ENCODE results near the gene HSP90AB1.
A peak's percentile ranks its signal among the peaks of the same experiment; 100 is the strongest.

Gene HSP90AB1

DNA sequence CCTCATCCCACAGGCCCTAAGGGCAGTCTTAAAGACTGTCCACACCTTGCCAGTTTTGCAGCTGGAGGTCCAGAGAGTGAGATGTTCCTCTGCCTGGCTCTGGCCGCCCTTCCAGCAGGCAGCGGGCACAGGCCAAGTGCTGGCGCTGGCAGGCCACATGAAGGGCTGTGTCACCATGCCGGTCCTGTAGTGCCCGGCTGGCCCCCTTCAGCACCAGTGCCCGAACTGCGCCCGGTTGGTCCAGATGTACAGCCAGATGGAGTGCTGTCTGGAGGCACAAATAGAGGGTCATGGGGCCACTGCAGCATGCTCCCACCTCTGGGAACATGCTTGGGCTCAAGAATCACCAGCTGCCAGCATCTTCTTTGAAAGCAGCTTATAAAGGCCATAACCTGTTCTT, 14.7 kb downstream of the HSP90AB1 start:
- Histone ChIP-seq H3K79me2 (ENCODE audit: low read length) (peaks cover 78% of the 10 kb centered on the region), H4K20me1 (ENCODE audit: insufficient read depth, low read length) (peaks cover 23% of the 10 kb centered on the region)

DNA sequence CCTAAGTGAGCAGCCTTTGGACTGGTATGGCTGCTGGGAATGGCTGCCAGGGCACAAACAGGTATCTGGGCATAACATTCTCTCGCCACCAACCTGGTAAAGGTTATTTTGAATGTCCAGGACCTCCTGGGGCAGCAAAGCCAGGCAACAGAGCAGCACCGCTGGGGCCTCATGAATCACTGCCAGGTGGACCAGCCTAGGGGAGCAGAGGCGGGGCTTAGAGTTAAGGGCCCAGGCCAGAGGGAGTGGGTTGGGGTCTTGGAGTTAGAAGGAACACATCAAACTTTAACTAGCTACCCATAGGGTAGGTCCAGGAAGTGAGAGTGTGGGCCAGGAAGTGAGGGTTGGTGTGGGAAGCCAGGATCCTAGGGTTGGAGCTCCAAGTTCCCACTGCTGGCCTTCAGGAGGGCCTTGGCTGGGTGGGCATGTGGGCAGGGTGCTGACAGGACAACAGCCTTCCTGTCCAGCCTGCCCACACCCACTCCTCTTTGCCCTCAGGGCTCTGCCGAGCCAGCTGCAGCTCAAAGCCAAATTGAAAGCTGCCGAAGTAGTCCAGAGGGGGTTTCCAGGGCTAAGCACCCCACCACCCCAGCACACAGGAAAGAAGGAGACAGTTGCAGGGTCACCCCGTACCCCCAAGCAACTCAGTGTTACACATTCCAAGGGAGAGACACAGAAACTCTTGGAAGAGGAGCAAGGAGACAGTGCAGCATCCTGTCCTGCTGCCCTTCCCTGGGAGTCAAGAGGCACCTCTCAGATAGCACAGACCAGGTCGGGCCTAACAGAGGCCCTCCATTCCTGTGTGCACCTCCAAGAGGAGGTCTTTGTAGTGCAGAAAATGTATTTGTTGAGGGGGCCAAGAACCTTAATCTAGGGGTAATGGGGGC, 15.8 kb downstream of the HSP90AB1 start:
- H2AFZ ChIP-seq (ENCODE audit: low read depth, low read length), result no peak overlapping the region
- peak overlapping the region; percentile 99 for H3K9ac ChIP-seq (ENCODE audit: low read length)

More for the DNA sequence above, 14.7 kb downstream of the HSP90AB1 start:
- H3K9ac ChIP-seq (ENCODE audit: low read length), result peak overlapping the region; percentile 99
- TF ChIP-seq EZH2phosphoT487 (IDR thresholded peaks at IDR 0.05; ENCODE audit: low read depth), result no peak
- H3K4me1 ChIP-seq (ENCODE audit: low read length), result peaks cover 66% of the 10 kb centered on the region
- peak overlapping the region; percentile 99 for H3K4me2 ChIP-seq (ENCODE audit: low read length)
- peak overlapping the region; percentile 94 for H3K27ac ChIP-seq (ENCODE audit: low read length)
- peaks cover 68% of the 10 kb centered on the region for H3K36me3 ChIP-seq (replicated peaks; ENCODE audit: low read depth, low read length)
- peak overlapping the region; percentile 84 for H3K4me3 ChIP-seq (ENCODE audit: low read length)
- H2AFZ ChIP-seq (ENCODE audit: low read depth, low read length), result no peak overlapping the region
- H3K9me3 ChIP-seq (ENCODE audit: insufficient read depth, low read length), result no peaks in the 10 kb centered on the region
- H3K27me3 ChIP-seq (ENCODE audit: low read depth, low read length), result no peaks in the 10 kb centered on the region

DNA sequence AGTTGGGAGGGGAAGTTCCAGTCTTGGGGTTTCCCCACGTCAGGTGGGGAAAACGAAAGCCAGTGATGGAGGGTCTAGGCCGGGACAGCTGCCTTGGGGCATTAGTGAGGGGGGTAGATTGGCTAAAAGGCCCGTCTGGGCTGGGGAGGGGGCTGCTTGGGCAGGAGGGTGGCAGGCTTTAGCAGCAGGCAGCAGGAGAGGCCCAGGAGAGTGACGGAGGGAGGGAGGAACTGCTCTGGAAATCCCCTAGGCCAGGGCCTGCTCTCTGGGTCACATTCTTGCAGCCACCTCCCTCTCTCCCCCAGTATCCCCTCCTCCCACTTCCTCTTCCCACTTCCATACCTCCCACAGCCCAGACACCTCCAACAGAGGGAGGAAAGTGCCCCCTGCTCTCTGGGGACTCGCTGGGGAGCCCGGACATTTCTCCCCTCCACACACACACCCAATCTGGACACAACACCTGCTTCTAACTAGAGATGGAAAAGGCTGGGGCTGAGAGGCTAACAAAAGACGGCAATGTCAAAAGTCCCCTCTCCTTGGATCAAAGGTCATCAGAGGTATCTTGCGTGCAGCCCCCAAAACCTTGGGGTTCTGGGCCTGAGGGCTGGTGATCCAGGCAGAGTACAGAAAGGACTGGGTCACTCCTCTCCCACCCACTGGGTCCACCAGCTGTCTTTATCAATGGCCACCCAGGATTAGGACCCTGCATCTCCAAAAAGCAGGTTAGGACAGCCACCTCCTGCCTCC, 16.6 kb downstream of the HSP90AB1 start:
- Histone ChIP-seq H3K27me3 (ENCODE audit: low read depth, low read length) (no peaks in the 10 kb centered on the region), H3K9ac (ENCODE audit: low read length) (peak overlapping the region; percentile 99), H3K4me3 (ENCODE audit: low read length) (peak overlapping the region; percentile 84), H3K9me3 (ENCODE audit: insufficient read depth, low read length) (no peaks in the 10 kb centered on the region), H4K20me1 (ENCODE audit: insufficient read depth, low read length) (peaks cover 23% of the 10 kb centered on the region), H3K4me1 (ENCODE audit: low read length) (peaks cover 72% of the 10 kb centered on the region), H3K27ac (ENCODE audit: low read length) (peak overlapping the region; percentile 94), H3K36me3 (replicated peaks; ENCODE audit: low read depth, low read length) (peaks cover 62% of the 10 kb centered on the region), H2AFZ (ENCODE audit: low read depth, low read length) (no peak overlapping the region), H3K79me2 (ENCODE audit: low read length) (peaks cover 69% of the 10 kb centered on the region), H3K4me2 (ENCODE audit: low read length) (peak overlapping the region; percentile 99)
- TF ChIP-seq EZH2phosphoT487 (IDR thresholded peaks at IDR 0.05; ENCODE audit: low read depth), result no peak
- TF ChIP-seq, protein P1, sequence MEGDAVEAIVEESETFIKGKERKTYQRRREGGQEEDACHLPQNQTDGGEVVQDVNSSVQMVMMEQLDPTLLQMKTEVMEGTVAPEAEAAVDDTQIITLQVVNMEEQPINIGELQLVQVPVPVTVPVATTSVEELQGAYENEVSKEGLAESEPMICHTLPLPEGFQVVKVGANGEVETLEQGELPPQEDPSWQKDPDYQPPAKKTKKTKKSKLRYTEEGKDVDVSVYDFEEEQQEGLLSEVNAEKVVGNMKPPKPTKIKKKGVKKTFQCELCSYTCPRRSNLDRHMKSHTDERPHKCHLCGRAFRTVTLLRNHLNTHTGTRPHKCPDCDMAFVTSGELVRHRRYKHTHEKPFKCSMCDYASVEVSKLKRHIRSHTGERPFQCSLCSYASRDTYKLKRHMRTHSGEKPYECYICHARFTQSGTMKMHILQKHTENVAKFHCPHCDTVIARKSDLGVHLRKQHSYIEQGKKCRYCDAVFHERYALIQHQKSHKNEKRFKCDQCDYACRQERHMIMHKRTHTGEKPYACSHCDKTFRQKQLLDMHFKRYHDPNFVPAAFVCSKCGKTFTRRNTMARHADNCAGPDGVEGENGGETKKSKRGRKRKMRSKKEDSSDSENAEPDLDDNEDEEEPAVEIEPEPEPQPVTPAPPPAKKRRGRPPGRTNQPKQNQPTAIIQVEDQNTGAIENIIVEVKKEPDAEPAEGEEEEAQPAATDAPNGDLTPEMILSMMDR (IDR thresholded peaks at IDR 0.05; ENCODE audit: low read depth, low read length), result no peak

More for the DNA sequence above, 15.8 kb downstream of the HSP90AB1 start:
- H3K27ac ChIP-seq (ENCODE audit: low read length), result peak overlapping the region; percentile 94
- no peak for TF ChIP-seq EZH2phosphoT487 (IDR thresholded peaks at IDR 0.05; ENCODE audit: low read depth)
- TF ChIP-seq, protein P1 (IDR thresholded peaks at IDR 0.05; ENCODE audit: low read depth, low read length), result no peak
- H3K27me3 ChIP-seq (ENCODE audit: low read depth, low read length), result no peaks in the 10 kb centered on the region
- peaks cover 71% of the 10 kb centered on the region for H3K79me2 ChIP-seq (ENCODE audit: low read length)
- peaks cover 68% of the 10 kb centered on the region for H3K36me3 ChIP-seq (replicated peaks; ENCODE audit: low read depth, low read length)
- H4K20me1 ChIP-seq (ENCODE audit: insufficient read depth, low read length), result peaks cover 23% of the 10 kb centered on the region
- no peaks in the 10 kb centered on the region for H3K9me3 ChIP-seq (ENCODE audit: insufficient read depth, low read length)
- peak overlapping the region; percentile 84 for H3K4me3 ChIP-seq (ENCODE audit: low read length)
- H3K4me1 ChIP-seq (ENCODE audit: low read length), result peaks cover 72% of the 10 kb centered on the region
- peak overlapping the region; percentile 99 for H3K4me2 ChIP-seq (ENCODE audit: low read length)

DNA sequence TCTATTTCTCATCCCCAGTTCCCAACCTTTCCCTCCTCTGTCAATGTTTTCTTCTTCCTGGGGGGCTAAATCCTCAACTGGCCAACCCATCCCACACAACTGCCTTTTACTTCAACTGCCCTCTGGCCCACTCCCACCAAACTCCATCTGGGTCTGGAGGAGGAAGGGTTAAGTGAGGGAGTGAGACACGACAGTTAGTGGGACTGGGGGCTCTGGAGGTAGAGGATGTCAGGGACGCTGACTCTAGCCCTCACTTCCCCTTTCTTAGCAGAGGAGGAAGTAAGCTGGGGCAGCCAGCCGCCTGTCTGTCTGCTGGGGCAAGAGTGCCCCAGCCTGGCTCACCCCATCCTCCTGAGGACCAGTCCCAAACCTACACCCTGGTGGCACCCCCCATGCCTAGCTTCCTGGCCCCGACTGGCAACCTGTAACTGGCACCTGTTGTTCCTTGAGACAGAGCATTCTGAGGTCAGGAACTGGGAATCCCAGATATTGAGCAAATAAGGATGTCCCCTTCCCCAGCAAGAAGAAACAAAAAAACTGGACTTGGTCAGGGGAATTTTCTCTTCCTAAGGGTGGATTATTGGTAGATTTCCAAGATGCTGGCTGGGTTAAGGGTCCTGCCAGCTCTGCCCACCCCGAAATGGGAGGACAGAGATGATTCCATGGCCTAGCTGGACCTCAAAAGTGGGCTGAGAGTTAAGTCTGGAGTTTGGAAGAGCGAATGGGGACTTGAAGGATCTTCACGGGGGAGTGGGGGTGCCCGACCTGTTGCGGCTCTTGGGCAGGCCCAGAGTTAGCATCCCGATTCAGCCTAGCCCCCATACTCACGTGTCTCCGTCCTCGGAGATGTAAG, 17.5 kb downstream of the HSP90AB1 start:
- Histone ChIP-seq H3K27me3 (ENCODE audit: low read depth, low read length) (no peaks in the 10 kb centered on the region), H3K4me3 (ENCODE audit: low read length) (peak overlapping the region; percentile 84), H3K9me3 (ENCODE audit: insufficient read depth, low read length) (no peaks in the 10 kb centered on the region), H4K20me1 (ENCODE audit: insufficient read depth, low read length) (peaks cover 19% of the 10 kb centered on the region), H3K4me2 (ENCODE audit: low read length) (peak overlapping the region; percentile 99), H3K9ac (ENCODE audit: low read length) (peak overlapping the region; percentile 99), H2AFZ (ENCODE audit: low read depth, low read length) (no peak overlapping the region), H3K4me1 (ENCODE audit: low read length) (peaks cover 72% of the 10 kb centered on the region), H3K27ac (ENCODE audit: low read length) (peak overlapping the region; percentile 94), H3K36me3 (replicated peaks; ENCODE audit: low read depth, low read length) (peaks cover 53% of the 10 kb centered on the region), H3K79me2 (ENCODE audit: low read length) (peaks cover 60% of the 10 kb centered on the region)
- TF ChIP-seq EZH2phosphoT487 (IDR thresholded peaks at IDR 0.05; ENCODE audit: low read depth), result no peak
- TF ChIP-seq, protein P1 (IDR thresholded peaks at IDR 0.05; ENCODE audit: low read depth, low read length), result no peak; the same call in 1 of the 2 replicates
